K562 (cell line): ENCODE measurements around the gene NRDE2. TPM values are rescaled to one million over a fixed set of nuclear protein-coding genes. Genes with fewer than 3 reads are reported as not detected.

Source experiments
- ATAC-seq: fragments of 200-7000 bp; cut with Tn5 transposase; 3 replicates; pipeline ENCODE4 v1.9.1; 2020; ENCODE audit warnings: moderate library complexity
- BruUV-seq: library from RNA; stranded (reverse); fragments of 400-500 nt; replicated peaks from 2 replicates; lab custom pipeline; 2021; lab: Mats Ljungman, UMichigan
- CTCF ChIA-PET: fragments of 300-600 bp; formaldehyde crosslinking; extraction: SDS; loops from one replicate; lab custom pipeline; 2021; ENCODE audit warnings: low intra/inter-chr PET ratio; lab: Yijun Ruan, JAX
- POLR2A ChIA-PET: fragments of 300-600, 350-650 bp; sonication (Branson Sonifier 250); formaldehyde crosslinking; extraction: SDS; loops from one replicate; lab custom pipeline; 2021; ENCODE audit warnings: antibody characterized with exemption, inconsistent platforms; lab: Yijun Ruan, JAX
- DNase-seq, 4 experiments: peaks; one replicate each; pipeline versions ENCODE4 v3.0.0 to v3.0.0-alpha.2; 2011 to 2018; ENCODE audit warnings: low spot score in 3 of 4, mixed read lengths in 3 of 4; ENCODE audit errors: extremely low read depth in 1 of 4
- FAIRE-seq: peaks from 2 replicates; lab custom pipeline; 2011; peaks lifted over from hg19 to GRCh38; lab: Jason Lieb, UNC
- H2AFZ ChIP-seq: 2 replicates; pipeline ENCODE4 v1.6.0; 2011; ENCODE audit warnings: low read depth, low read length, control low read depth, inconsistent platforms
- H3K27ac ChIP-seq: fragments of 200-600 bp; 3 replicates; pipeline ENCODE4 v1.8.0; 2011; ENCODE audit warnings: low read depth, mild to moderate bottlenecking, control low read depth, inconsistent platforms, low read length, moderate library complexity, mixed read lengths; ENCODE audit errors: extremely low read depth
- H3K27me3 ChIP-seq, 2 experiments: fragments of 300-600 bp in 1 of 2; 2 replicates in 1 of 2; 3 replicates in 1 of 2; pipeline versions ENCODE4 v1.6.0 to v1.8.0; 2011; ENCODE audit warnings: inconsistent platforms in 2 of 2, low read length in 2 of 2, mild to moderate bottlenecking in 1 of 2, mixed read lengths in 1 of 2, moderate library complexity in 1 of 2; ENCODE audit not compliant: control insufficient read depth in 2 of 2, insufficient read depth in 2 of 2
- H3K36me3 ChIP-seq: fragments of 300-600 bp; 3 replicates; pipeline ENCODE4 v1.8.0; 2011; ENCODE audit warnings: mild to moderate bottlenecking, low read length, inconsistent platforms; ENCODE audit not compliant: control insufficient read depth, insufficient read depth
- H3K4me1 ChIP-seq, 2 experiments: fragments of 200-600 bp in 1 of 2; replicated peaks in 1 of 2; 2 replicates in 1 of 2; 3 replicates in 1 of 2; pipeline versions ENCODE4 v1.5.1 to v1.8.0; 2011; ENCODE audit warnings: inconsistent platforms in 2 of 2, low read length in 2 of 2, mild to moderate bottlenecking in 1 of 2, mixed read lengths in 1 of 2, moderate library complexity in 1 of 2; ENCODE audit not compliant: control insufficient read depth in 2 of 2, insufficient read depth in 2 of 2
- H3K4me2 ChIP-seq: 2 replicates; pipeline ENCODE4 v1.6.1; 2011; ENCODE audit warnings: low read length, control low read depth, inconsistent platforms, mixed read lengths; ENCODE audit not compliant: insufficient read depth
- H3K4me3 ChIP-seq: fragments of 200-600 bp; sonication (generic), shearing (Covaris generic); 2 replicates; pipeline ENCODE4 v1.5.1; 2016; ENCODE audit warnings: control low read depth, inconsistent platforms
- H3K79me2 ChIP-seq: fragments of 200-600 bp; 3 replicates; pipeline ENCODE4 v1.8.0; 2011; ENCODE audit warnings: low read length, inconsistent platforms; ENCODE audit not compliant: control insufficient read depth, insufficient read depth
- H3K9ac ChIP-seq, 2 experiments: 2 replicates each; pipeline versions ENCODE4 v1.6.0 to v1.6.1; 2011; ENCODE audit warnings: low read depth in 2 of 2, low read length in 2 of 2, control low read depth in 1 of 2, inconsistent platforms in 1 of 2, mild to moderate bottlenecking in 1 of 2, mixed read lengths in 1 of 2; ENCODE audit not compliant: insufficient read depth in 1 of 2
- H3K9me1 ChIP-seq: one replicate; pipeline ENCODE4 v1.6.0; 2011; ENCODE audit warnings: inconsistent platforms, mild to moderate bottlenecking, low read length, moderate library complexity; ENCODE audit not compliant: control insufficient read depth, insufficient read depth
- H3K9me3 ChIP-seq: replicated peaks from 2 replicates; pipeline ENCODE4 v1.5.1; 2011; ENCODE audit warnings: low read depth, low read length, inconsistent platforms; ENCODE audit not compliant: control insufficient read depth, insufficient read depth
- H4K20me1 ChIP-seq: replicated peaks from 2 replicates; pipeline ENCODE4 v1.6.1; 2011; ENCODE audit warnings: low read length, inconsistent platforms, mixed read lengths; ENCODE audit not compliant: control insufficient read depth, insufficient read depth
- GTF2E2 ChIP-seq: fragments of 200-800 bp; sonication (Bioruptor generic); IDR thresholded peaks from 2 replicates; pipeline ENCODE4 v1.6.1; 2016; ENCODE audit warnings: missing genetic modification characterization, missing compliant biosample characterization
- HES1 ChIP-seq: fragments of 450-650 bp; IDR thresholded peaks from 2 replicates; pipeline ENCODE4 v1.6.1; 2016; ENCODE audit warnings: low read depth, mild to moderate bottlenecking, moderate library complexity
- HMG20B ChIP-seq: fragments of 250-450 bp; sonication (Bioruptor Pico); IDR thresholded peaks from 2 replicates; pipeline ENCODE4 v1.5.0; 2021; ENCODE audit warnings: mild to moderate bottlenecking
- KDM1A ChIP-seq, 2 experiments: fragments of 450-650 bp; IDR thresholded peaks; 2 replicates each; pipeline ENCODE4 v1.6.1; 2016; ENCODE audit warnings: mild to moderate bottlenecking in 2 of 2
- RAD21 ChIP-seq, 2 experiments: fragments of 250-450 bp in 1 of 2; fragments of 450-650 bp in 1 of 2; sonication (Bioruptor Pico) in 1 of 2; formaldehyde crosslinking in 1 of 2; IDR thresholded peaks in 1 of 2; conservative IDR thresholded peaks in 1 of 2; 2 replicates each; pipeline versions ENCODE4 v1.4.0 to v1.8.0; 2020 to 2022; ENCODE audit warnings: mild to moderate bottlenecking in 2 of 2, moderate library complexity in 1 of 2
- TAF7 ChIP-seq: fragments of 450-650 bp; IDR thresholded peaks from 2 replicates; pipeline ENCODE4 v1.6.1; 2016; ENCODE audit warnings: missing genetic modification characterization, missing compliant biosample characterization
- USF2 ChIP-seq: sonication (generic); formaldehyde crosslinking; IDR thresholded peaks from 2 replicates; pipeline ENCODE4 v1.5.0; 2020; ENCODE audit warnings: missing genetic modification reagents
- YY1 ChIP-seq, 3 experiments: IDR thresholded peaks; 2 replicates each; pipeline ENCODE4 v1.6.1; 2011; ENCODE audit warnings: low read length in 2 of 3, mild to moderate bottlenecking in 2 of 3, moderate library complexity in 2 of 3, borderline replicate concordance in 1 of 3, control low read depth in 1 of 3, low read depth in 1 of 3; ENCODE audit not compliant: insufficient read depth in 3 of 3, insufficient replicate concordance in 2 of 3, control insufficient read depth in 1 of 3, insufficient read length in 1 of 3; ENCODE audit errors: extremely low read depth in 1 of 3
- ZNF696 ChIP-seq: fragments of 250-450 bp; sonication (Bioruptor Pico); conservative IDR thresholded peaks from 2 replicates; pipeline ENCODE4 v1.4.0; 2020; ENCODE audit warnings: mild to moderate bottlenecking, moderate library complexity
- in situ Hi-C: fragments of 300-500 bp; cut with MboI; formaldehyde crosslinking; loops from 4 replicates; pipeline ENCODE4 v1.15.0; 2018; ENCODE audit warnings: inconsistent platforms, mixed read lengths
- intact Hi-C: fragments of 100-400 bp; cut with micrococcal nuclease; formaldehyde crosslinking; loops from 2 replicates; pipeline ENCODE4 v1.14.2; 2022
- polyA plus RNA-seq, 8 experiments: library from polyadenylated mRNA; depleted of rRNA in 4 of 8; stranded (reverse) in 5 of 8; unstranded in 3 of 8; fragments of >200 nt; fragmentation: Nextera tagmentation in 2 of 8; fragmentation: Illumina TruSeq in 1 of 8; extraction: Ambion mirVana in 2 of 8; extraction: Trizol in 1 of 8; gene quantifications; 2 replicates each; pipeline versions ENCODE4 v1.2.1 to v1.2.3, GENCODE V29; 2011 to 2014; ENCODE audit warnings: inconsistent platforms in 1 of 8, missing spikeins in 1 of 8
- total RNA-seq, 7 experiments: library from RNA; depleted of rRNA in 6 of 7; stranded (reverse); fragments of >200 nt in 6 of 7; fragmentation: Illumina TruSeq in 2 of 7; extraction: Trizol in 2 of 7; gene quantifications; 2 replicates each; pipeline versions ENCODE4 v1.2.1 to v1.2.3, GENCODE V29; 2011 to 2021; ENCODE audit warnings: low replicate concordance in 1 of 7

NRDE2 gene
- total and polyA plus RNA-seq, 9 of the 15 experiments (the other 6 are each of a cell fraction or from before 2014, with no cell fraction given), result 3.3 to 15.0 (median 8.4) TPM

DNA sequence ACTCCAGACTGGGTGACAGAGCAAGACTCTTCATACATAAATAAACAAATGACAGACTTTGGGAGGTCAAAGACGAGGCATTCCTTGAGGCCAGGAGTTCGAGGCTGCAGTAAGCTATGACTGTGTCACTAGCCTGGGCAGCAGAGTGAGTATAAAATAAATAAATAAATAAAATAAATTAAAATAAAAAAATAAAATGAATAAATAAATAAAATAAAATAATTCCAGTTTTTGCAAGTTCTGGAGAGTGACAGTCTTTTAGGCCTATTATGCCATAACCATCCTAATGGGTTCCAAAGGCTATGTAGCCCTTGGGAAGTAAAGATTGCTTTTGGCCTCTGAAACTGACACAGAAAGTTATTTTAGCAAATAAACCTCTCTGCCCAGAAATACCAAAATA lies 16.5 kb upstream of the NRDE2 start (continued):
- TF ChIP-seq USF2 (CRISPR knock-in tag), result no peak
- TF ChIP-seq ZNF696 (CRISPR knock-in tag), result no peak
- no peak for TF ChIP-seq HES1

DNA sequence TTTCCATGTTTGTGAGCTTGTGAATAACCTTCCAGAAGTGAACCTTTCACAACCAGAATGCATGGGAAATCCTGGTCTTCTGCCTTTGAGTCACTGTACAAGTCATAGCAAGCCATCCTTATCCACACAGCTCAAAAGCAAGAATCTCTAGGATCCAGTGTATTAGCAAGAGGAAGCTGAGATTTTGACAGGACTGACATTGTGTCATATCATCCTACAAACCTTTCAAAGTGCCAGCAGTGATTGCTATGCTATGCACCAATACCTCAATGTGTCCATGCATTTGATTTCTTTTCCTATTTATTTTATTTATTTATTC lies 13.5 kb upstream of the NRDE2 start:
- Histone ChIP-seq H3K27me3 (no peaks in the 10 kb centered on the region), H3K36me3 (no peaks in the 10 kb centered on the region), H4K20me1 (no peaks in the 10 kb centered on the region), H3K27ac (no peak overlapping the region), H3K9me1 (no peaks in the 10 kb centered on the region), H3K4me2 (no peak overlapping the region), H3K4me3 (no peak overlapping the region), H3K79me2 (no peaks in the 10 kb centered on the region), H3K9ac (no peak overlapping the region), H3K9me3 (no peaks in the 10 kb centered on the region), H3K4me1 (no peaks in the 10 kb centered on the region; a peak in 2 of 5 replicates), H2AFZ (no peak overlapping the region)
- FAIRE-seq (no peak), ATAC-seq (no peak), DNase-seq (no peak)
- intact Hi-C loops, result no loop called here
- TF ChIP-seq GTF2E2 (tag) (no peak), RAD21 (CRISPR knock-in tag; conservative IDR thresholded peaks at IDR 0.05 in 1 of 2, IDR thresholded peaks at IDR 0.05 in 1 of 2) (no peak), HMG20B (CRISPR knock-in tag) (no peak), TAF7 (tag) (no peak), KDM1A (IDR thresholded peaks at IDR 0.05) (peak; percentile 23 to 36; a peak in 2 of 4 replicates), YY1 (IDR thresholded peaks at IDR 0.05; ENCODE audit: borderline replicate concordance in 1 of 3, control insufficient read depth in 1 of 3, extremely low read depth in 1 of 3, insufficient read depth in 3 of 3, insufficient read length in 1 of 3, insufficient replicate concordance in 2 of 3, low read depth in 1 of 3, low read length in 2 of 3) (no peak)
- no TSS peak for BruUV-seq
- CTCF ChIA-PET, result no interaction called here
- in situ Hi-C loops, result no loop called here
- POLR2A ChIA-PET, result interaction anchor here (1.0 kb wide), 1 partner anchor 10 kb away, joined by 4 read pairs; no protein-coding TSS in a partner anchor
